Endothelial cell of hepatic sinusoid (primary cell): ENCODE data around the gene MYO9B.

ENCODE experiments used
- in situ Hi-C: cut with HindIII; loops from 2 replicates; pipeline ENCODE4 v1.10.0; 2017; ENCODE audit warnings: low sequenced_read_pairs

Gene MYO9B

GRCh38 chr19:17248011-17248776, 172.6 kb downstream of the MYO9B start:
- in situ Hi-C loops, result loop anchor here (10.0 kb wide), 2 partner anchors 57 to 83 kb away; partner anchors contain the start of genes ABHD8, DDA1 and MRPL34

DNA sequence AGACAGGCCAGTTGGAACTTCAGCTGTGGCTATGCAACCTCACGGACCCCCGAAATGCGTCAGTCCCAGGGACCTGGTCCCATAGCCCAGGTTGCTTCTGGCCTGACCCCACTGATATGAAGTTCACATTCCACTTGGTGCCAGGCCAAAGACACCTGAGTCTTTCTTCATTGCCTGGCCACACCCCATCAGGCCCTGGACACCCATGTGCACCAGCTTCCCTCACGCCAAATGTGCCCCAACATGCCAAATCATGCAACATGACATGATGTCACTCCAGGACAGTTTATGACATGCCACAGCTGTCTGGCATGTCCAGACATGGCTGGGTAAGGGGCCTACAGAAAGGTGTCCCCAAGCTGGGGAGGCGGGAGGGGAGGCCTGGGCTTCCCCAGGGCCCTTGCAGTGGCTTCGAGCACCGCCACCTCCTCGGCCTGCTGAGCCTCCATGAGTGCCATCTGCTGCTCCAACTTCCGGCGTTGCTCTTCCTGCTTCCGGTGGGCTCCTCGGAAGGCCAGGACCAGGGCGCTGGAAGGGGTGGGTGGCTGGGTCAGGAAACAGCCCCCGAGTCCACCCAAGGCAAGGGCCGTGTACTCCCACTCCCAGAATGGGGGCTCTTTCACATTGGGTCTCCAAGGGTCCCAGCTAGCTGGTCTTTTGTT, 174.4 kb downstream of the MYO9B start:
- in situ Hi-C loops, result loop anchor here (10.0 kb wide), 2 partner anchors 55 to 85 kb away; partner anchors contain the start of genes ABHD8, DDA1 and MRPL34

- in situ Hi-C loops, result no loop called here
These were observed 179.1 kb downstream of the MYO9B start for GRCh38 chr19:17254636-17255035.

DNA sequence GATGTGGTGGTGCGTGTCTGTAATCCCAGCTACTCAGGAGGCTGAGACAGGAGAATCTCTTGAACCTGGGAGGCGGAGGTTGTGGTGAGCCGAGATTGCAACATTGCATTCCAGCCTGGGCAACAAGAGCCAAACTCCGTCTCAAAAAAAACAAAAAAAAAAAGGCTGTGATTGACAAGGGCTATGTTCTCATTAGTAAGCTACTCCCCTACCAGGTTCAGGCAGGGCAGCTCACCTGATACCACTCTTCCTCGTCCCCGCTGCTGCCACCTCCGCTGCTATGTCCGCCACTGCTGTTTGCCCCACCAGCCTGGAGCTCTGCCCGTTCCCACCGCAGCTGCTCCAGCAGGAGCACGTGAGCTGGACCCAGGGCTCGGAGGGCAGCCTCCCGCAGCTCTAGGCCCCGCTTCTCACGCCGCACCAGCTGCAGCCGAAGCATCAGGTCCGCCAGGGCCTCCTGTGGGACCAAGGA, 179.6 kb downstream of the MYO9B start:
- in situ Hi-C loops, result no loop called here

DNA sequence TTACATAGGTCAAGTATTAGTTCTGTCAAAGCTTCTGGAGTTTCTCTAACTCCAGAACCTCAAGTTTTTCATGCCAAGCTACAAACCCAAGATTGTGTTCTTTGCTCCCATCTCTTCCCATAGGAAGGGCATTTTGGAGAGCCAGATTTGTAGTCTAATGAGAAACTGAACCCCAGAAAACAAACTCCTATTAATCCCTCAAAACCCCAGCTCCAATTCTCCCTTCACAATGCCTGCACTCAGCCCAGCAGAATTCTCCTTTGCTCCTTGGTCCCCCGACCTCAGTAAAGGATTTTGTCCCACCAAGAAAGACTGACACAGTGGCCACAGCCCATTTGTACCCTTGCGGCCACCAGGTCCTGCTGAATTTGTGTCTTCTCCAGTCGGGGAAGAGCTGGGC, 180.6 kb downstream of the MYO9B start:
- in situ Hi-C loops, result no loop called here

GRCh38 chr19:17259118-17259780, 183.7 kb downstream of the MYO9B start:
- in situ Hi-C loops, result no loop called here

GRCh38 chr19:17259934-17260333, 184.4 kb downstream of the MYO9B start:
- in situ Hi-C loops, result no loop called here

- in situ Hi-C loops, result no loop called here
These were observed 185.3 kb downstream of the MYO9B start for GRCh38 chr19:17260842-17261325.

DNA sequence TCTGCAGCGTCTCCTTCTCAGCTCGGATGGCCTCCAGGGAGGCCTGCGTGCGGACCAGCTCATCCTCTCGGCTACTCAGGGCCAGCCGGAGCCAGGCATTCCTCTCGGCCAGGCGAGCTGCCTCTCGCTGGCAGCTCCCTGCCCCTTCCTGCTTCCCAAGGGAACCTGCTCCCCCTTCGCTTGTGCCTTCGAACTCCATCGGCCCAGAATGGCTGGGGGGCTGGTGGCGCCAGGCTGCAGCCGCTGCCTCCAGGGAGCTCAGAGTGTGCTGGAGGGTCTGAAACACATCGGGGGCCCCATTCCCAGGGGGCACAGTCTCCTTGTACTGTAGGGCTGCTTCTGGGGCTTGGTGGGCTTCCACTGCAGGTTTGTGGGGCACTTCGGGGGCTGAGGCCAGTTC, 187.0 kb downstream of the MYO9B start:
- in situ Hi-C loops, result no loop called here
